ENCODE data around the gene NOS1AP.

- TF ChIP-seq CTCF (IDR thresholded peaks at IDR 0.05), result no peak
- TF ChIP-seq POLR2A (IDR thresholded peaks at IDR 0.05), result no peak
Measured at GRCh38 chr1:162383091-162383490, 313.6 kb downstream of the NOS1AP start.
